Lower lobe of right lung (tissue), 2 donors: ENCODE results near the gene ZNF491. TPM values are rescaled to one million over a fixed set of nuclear protein-coding genes. Genes with fewer than 3 reads are reported as not detected.

ENCODE experiments used
- ATAC-seq, 2 donors: fragments of 200-7000 bp; cut with Tn5 transposase; one replicate each; pipeline ENCODE4 v1.9.1; 2020 to 2022; ENCODE audit warnings: mild to moderate bottlenecking in 2 of 2, moderate library complexity in 2 of 2
- DNase-seq: peaks from one replicate; pipeline ENCODE4 v3.0.0-alpha.2; 2020
- H3K27ac ChIP-seq: fragments of 200-600 bp; one replicate; pipeline ENCODE4 v1.8.0; 2022
- H3K27me3 ChIP-seq: fragments of 200-600 bp; one replicate; pipeline ENCODE4 v1.8.0; 2022; ENCODE audit warnings: low read depth
- H3K36me3 ChIP-seq: fragments of 200-600 bp; one replicate; pipeline ENCODE4 v1.8.0; 2022; ENCODE audit warnings: mild to moderate bottlenecking
- H3K4me1 ChIP-seq: fragments of 200-600 bp; one replicate; pipeline ENCODE4 v1.8.0; 2022
- H3K4me3 ChIP-seq: fragments of 200-600 bp; one replicate; pipeline ENCODE4 v1.8.0; 2022; ENCODE audit warnings: mild to moderate bottlenecking
- H3K9me3 ChIP-seq: fragments of 200-600 bp; one replicate; pipeline ENCODE4 v1.8.0; 2022
- intact Hi-C: fragments of 100-400 bp; cut with DNase I; formaldehyde crosslinking; loops from one replicate; pipeline ENCODE4 v1.11.0; 2022
- total RNA-seq: library from RNA; stranded (reverse); fragmentation: NEBNext Ultra II Directional; extraction: Animal tissue kit (Norgen Biotek cat#: 25700); gene quantifications from one replicate; pipeline ENCODE4 v1.2.1, GENCODE V29; 2021
- TF ChIP-seq, protein P1 (sequence below): fragments of 200-600 bp; IDR thresholded peaks from one replicate; pipeline ENCODE4 v1.8.0; 2022; ENCODE audit warnings: antibody characterized with exemption, mild to moderate bottlenecking
- donor health status: DM: no; HTN: yes; CAD: no; lungs with severe emphysema.

Gene ZNF491
- total RNA-seq, 1 donor from 2014 or later = 2.3 TPM

DNA sequence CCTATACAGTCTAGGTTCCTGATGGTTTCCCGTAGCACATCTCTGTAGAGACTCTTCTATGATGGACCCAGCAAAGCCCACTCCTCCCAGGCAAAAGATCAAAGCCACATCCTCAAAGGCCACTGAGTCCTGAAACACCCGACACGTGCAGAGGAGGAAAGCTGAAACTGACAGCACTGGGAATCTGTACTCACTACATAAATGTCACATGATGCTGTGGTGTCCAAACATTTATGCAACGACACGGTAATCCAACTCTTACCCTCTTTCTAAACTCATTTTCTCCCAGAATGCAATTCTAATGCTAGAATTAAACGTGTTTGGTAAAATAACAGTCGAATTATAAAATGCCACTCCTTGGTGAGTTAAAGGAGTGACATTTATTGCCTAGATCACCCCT, 38.5 kb upstream of the ZNF491 start:
- intact Hi-C loops = no loop called here

GRCh38 chr19:11763117-11763516, 35.2 kb upstream of the ZNF491 start:
- Histone ChIP-seq H3K9me3 (peaks cover 8% of the 10 kb centered on the region), H3K36me3 (no peaks in the 10 kb centered on the region), H3K4me3 (no peak overlapping the region), H3K4me1 (peaks cover 7% of the 10 kb centered on the region), H3K27me3 (no peaks in the 10 kb centered on the region), H3K27ac (no peak overlapping the region)
- TF ChIP-seq, protein P1, sequence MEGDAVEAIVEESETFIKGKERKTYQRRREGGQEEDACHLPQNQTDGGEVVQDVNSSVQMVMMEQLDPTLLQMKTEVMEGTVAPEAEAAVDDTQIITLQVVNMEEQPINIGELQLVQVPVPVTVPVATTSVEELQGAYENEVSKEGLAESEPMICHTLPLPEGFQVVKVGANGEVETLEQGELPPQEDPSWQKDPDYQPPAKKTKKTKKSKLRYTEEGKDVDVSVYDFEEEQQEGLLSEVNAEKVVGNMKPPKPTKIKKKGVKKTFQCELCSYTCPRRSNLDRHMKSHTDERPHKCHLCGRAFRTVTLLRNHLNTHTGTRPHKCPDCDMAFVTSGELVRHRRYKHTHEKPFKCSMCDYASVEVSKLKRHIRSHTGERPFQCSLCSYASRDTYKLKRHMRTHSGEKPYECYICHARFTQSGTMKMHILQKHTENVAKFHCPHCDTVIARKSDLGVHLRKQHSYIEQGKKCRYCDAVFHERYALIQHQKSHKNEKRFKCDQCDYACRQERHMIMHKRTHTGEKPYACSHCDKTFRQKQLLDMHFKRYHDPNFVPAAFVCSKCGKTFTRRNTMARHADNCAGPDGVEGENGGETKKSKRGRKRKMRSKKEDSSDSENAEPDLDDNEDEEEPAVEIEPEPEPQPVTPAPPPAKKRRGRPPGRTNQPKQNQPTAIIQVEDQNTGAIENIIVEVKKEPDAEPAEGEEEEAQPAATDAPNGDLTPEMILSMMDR = no peak
- DNase-seq = no peak
- ATAC-seq = no peak
- intact Hi-C loops = no loop called here

More for the DNA sequence above, 38.5 kb upstream of the ZNF491 start:
- H3K4me3 ChIP-seq = no peak overlapping the region
- TF ChIP-seq, protein P1 = no peak
- H3K4me1 ChIP-seq = no peaks in the 10 kb centered on the region
- no peaks in the 10 kb centered on the region for H3K27me3 ChIP-seq
- no peak for ATAC-seq
- H3K9me3 ChIP-seq = peaks cover 15% of the 10 kb centered on the region
- no peaks in the 10 kb centered on the region for H3K36me3 ChIP-seq
- H3K27ac ChIP-seq = no peak overlapping the region
- DNase-seq = no peak

DNA sequence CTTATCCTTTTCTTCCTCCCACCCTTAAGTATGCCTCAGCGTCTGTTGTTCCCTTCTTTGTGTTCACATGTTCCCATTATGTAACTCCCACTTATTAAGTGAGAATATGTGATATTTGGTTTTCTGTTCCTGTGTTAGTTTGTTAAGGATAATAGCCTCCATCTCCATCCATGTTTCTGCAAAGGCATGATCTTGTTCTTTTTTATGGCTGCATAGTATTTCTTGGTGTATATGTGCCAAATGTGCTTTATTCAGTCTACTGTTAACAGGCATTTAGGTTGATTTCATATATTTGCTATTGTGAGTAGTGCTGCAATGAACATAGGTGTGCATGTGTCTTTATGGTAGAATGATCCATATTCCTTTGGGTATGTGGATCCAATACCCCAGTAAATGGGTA, 34.7 kb upstream of the ZNF491 start:
- Histone ChIP-seq H3K27ac (no peak overlapping the region), H3K36me3 (no peaks in the 10 kb centered on the region), H3K4me3 (no peak overlapping the region), H3K9me3 (peaks cover 8% of the 10 kb centered on the region), H3K4me1 (peaks cover 12% of the 10 kb centered on the region), H3K27me3 (no peaks in the 10 kb centered on the region)
- intact Hi-C loops = no loop called here
- ATAC-seq (no peak), DNase-seq (no peak)
- TF ChIP-seq, protein P1 = no peak

DNA sequence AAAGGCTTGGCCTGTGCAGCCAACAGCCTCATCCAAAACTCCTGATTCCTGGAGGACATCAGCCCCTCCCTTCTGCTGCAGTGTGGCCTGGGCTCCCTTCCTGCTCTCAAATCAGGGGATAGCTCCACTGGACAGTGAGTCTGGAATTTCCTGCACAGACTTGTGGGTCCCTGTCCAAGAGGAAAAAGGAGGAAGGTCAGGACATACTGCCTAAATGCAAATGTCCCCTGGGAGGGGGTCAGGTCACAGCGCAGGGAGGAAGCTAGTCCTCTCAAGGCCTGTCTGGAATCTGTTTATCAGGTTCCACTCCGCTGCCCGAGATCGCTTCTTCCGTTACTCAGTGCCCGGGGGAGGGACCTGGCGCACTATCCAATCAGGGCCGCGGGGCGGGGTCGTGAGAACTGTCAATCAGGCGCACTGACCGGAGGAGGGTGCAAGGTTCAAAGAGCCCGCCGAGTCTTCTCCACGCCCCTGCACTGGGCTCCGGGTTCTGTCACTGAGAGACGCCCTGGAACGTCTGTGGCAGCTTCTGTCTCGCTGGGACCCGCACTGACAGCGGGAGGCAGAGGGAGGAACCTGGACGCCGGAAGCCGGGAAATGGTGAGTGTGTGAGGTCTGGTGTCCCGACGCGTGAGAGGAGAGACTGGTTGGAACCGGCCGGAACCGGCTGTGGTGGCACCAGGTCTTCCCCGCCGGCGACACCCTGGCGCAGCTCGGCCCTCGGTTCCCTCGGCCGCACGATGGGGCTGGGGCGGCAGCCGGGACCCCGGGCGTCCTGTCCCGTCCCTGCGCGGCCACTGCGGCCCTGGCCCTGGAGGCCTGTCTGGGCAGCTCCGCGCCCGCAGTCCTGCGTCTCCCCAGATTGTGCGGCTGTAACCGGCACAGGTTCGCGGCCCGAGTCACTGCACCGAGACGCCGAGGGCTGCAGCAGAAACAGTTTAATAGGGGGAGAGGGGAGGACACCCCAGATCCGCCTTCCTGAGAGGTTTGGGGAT, 31.4 kb upstream of the ZNF491 start, which contains the start of gene ZNF441:
Gene ZNF441, plus strand, starts transcription at position 404 of the 995 bp plus-strand sequence. Its CDS starts 194 bp downstream, at position 598.
- Histone ChIP-seq H3K4me1 (peaks cover 12% of the 10 kb centered on the region), H3K36me3 (no peaks in the 10 kb centered on the region), H3K27me3 (no peaks in the 10 kb centered on the region), H3K27ac (peak within 1 kb of the TSS; percentile 93), H3K4me3 (peak within 1 kb of the TSS; percentile 92), H3K9me3 (peaks cover 8% of the 10 kb centered on the region)
- intact Hi-C loops = no loop called here
- peak; percentile 97 for DNase-seq
- ATAC-seq = peak; percentile 99 to 100
- TF ChIP-seq, protein P1 = no peak

- H3K27ac ChIP-seq = peak overlapping the region; percentile 93
- peak overlapping the region; percentile 92 for H3K4me3 ChIP-seq
- no peaks in the 10 kb centered on the region for H3K27me3 ChIP-seq
- no peaks in the 10 kb centered on the region for H3K36me3 ChIP-seq
- ATAC-seq = peak; percentile 60 to 71
- TF ChIP-seq, protein P1 = no peak
- intact Hi-C loops = no loop called here
- peak; percentile 72 for DNase-seq
- H3K4me1 ChIP-seq = peaks cover 12% of the 10 kb centered on the region
- peaks cover 12% of the 10 kb centered on the region for H3K9me3 ChIP-seq
These were observed 30.6 kb upstream of the ZNF491 start for GRCh38 chr19:11767633-11768133.
